H9 (cell line): ENCODE data around the gene ESRP2. TPM values are rescaled to one million over a fixed set of nuclear protein-coding genes. Genes with fewer than 3 reads are reported as not detected.

Experiments used
- DNase-seq: peaks from one replicate; pipeline ENCODE4 v3.0.0-alpha.2; 2017
- H2AFZ ChIP-seq: one replicate; pipeline ENCODE4 v1.6.1; 2013; ENCODE audit warnings: mild to moderate bottlenecking, low read length, control low read depth, moderate library complexity
- H2AK5ac ChIP-seq: 2 replicates; pipeline ENCODE4 v1.6.1; 2013; ENCODE audit warnings: low read length, control low read depth, mixed read lengths; ENCODE audit not compliant: insufficient read length
- H2BK120ac ChIP-seq: one replicate; pipeline ENCODE4 v1.6.1; 2013; ENCODE audit warnings: low read depth, mild to moderate bottlenecking, low read length, control low read depth, inconsistent platforms; ENCODE audit not compliant: poor library complexity, severe bottlenecking
- H2BK12ac ChIP-seq: 2 replicates; pipeline ENCODE4 v1.6.1; 2013; ENCODE audit warnings: low read length, control low read depth, mixed read lengths, low read depth; ENCODE audit not compliant: insufficient read length
- H2BK15ac ChIP-seq: 2 replicates; pipeline ENCODE4 v1.6.1; 2013; ENCODE audit warnings: low read depth, low read length, control low read depth
- H2BK20ac ChIP-seq: one replicate; pipeline ENCODE4 v1.6.1; 2013; ENCODE audit warnings: low read depth, mild to moderate bottlenecking, low read length, control low read depth, inconsistent platforms; ENCODE audit not compliant: poor library complexity, severe bottlenecking
- H2BK5ac ChIP-seq: 2 replicates; pipeline ENCODE4 v1.6.1; 2013; ENCODE audit warnings: low read length, control low read depth, mixed read lengths; ENCODE audit not compliant: insufficient read length
- H3K14ac ChIP-seq: 2 replicates; pipeline ENCODE4 v1.6.1; 2013; ENCODE audit warnings: low read length, control low read depth; ENCODE audit not compliant: insufficient read depth
- H3K18ac ChIP-seq: 2 replicates; pipeline ENCODE4 v1.6.1; 2013; ENCODE audit warnings: low read depth, mild to moderate bottlenecking, mixed read lengths, low read length, control low read depth; ENCODE audit not compliant: insufficient read length
- H3K23ac ChIP-seq: 2 replicates; pipeline ENCODE4 v1.6.1; 2013; ENCODE audit warnings: low read length, control low read depth, mixed read lengths, low read depth; ENCODE audit not compliant: insufficient read length
- H3K23me2 ChIP-seq: 2 replicates; pipeline ENCODE4 v1.6.1; 2013; ENCODE audit warnings: low read depth, mild to moderate bottlenecking, mixed read lengths, low read length, control low read depth; ENCODE audit not compliant: insufficient read length, poor library complexity, severe bottlenecking
- H3K27ac ChIP-seq: 2 replicates; pipeline ENCODE4 v1.5.1; 2013; ENCODE audit warnings: low read length, control low read depth, mixed read lengths, low read depth; ENCODE audit not compliant: insufficient read length
- H3K27me3 ChIP-seq: 2 replicates; pipeline ENCODE4 v1.6.1; 2013; ENCODE audit warnings: low read length, control low read depth, inconsistent platforms; ENCODE audit not compliant: insufficient read depth
- H3K4ac ChIP-seq: 2 replicates; pipeline ENCODE4 v1.6.1; 2013; ENCODE audit warnings: low read depth, mild to moderate bottlenecking, control low read depth, inconsistent platforms, low read length, moderate library complexity
- H3K4me1 ChIP-seq: 2 replicates; pipeline ENCODE4 v1.6.1; 2013; ENCODE audit warnings: low read length, control low read depth, inconsistent platforms; ENCODE audit not compliant: insufficient read depth
- H3K4me2 ChIP-seq: 2 replicates; pipeline ENCODE4 v1.6.1; 2013; ENCODE audit warnings: low read length, control low read depth, mixed read lengths; ENCODE audit not compliant: insufficient read length, insufficient read depth
- H3K56ac ChIP-seq: 2 replicates; pipeline ENCODE4 v1.6.1; 2013; ENCODE audit warnings: low read depth, mild to moderate bottlenecking, mixed read lengths, low read length, control low read depth; ENCODE audit not compliant: insufficient read length
- H3K79me1 ChIP-seq: 2 replicates; pipeline ENCODE4 v1.6.1; 2013; ENCODE audit warnings: low read depth, mild to moderate bottlenecking, moderate library complexity, low read length, control low read depth, inconsistent platforms; ENCODE audit not compliant: insufficient read depth, poor library complexity, severe bottlenecking
- H3K79me2 ChIP-seq: 2 replicates; pipeline ENCODE4 v1.6.1; 2013; ENCODE audit warnings: low read length, control low read depth, inconsistent platforms; ENCODE audit not compliant: insufficient read depth
- H3K9ac ChIP-seq: 2 replicates; pipeline ENCODE4 v1.6.1; 2013; ENCODE audit warnings: low read length, control low read depth, mixed read lengths; ENCODE audit not compliant: insufficient read length; ENCODE audit errors: extremely low read depth
- H3K9me3 ChIP-seq: one replicate; pipeline ENCODE4 v1.6.1; 2013; ENCODE audit warnings: low read depth, low read length, inconsistent platforms; ENCODE audit not compliant: control insufficient read depth
- H3T11ph ChIP-seq: one replicate; pipeline ENCODE4 v1.6.1; 2013; ENCODE audit warnings: mild to moderate bottlenecking, low read length, control low read depth, inconsistent platforms
- H4K20me1 ChIP-seq: one replicate; pipeline ENCODE4 v1.6.1; 2013; ENCODE audit not compliant: control insufficient read depth, insufficient read length, insufficient read depth
- H4K5ac ChIP-seq: 2 replicates; pipeline ENCODE4 v1.6.1; 2013; ENCODE audit warnings: low read depth, mild to moderate bottlenecking, mixed read lengths, low read length, control low read depth; ENCODE audit not compliant: insufficient read length
- H4K8ac ChIP-seq: replicated peaks from 2 replicates; pipeline ENCODE4 v1.6.1; 2013; ENCODE audit warnings: low read length, control low read depth, mixed read lengths, low read depth; ENCODE audit not compliant: insufficient read length
- H4K91ac ChIP-seq: 2 replicates; pipeline ENCODE4 v1.6.1; 2013; ENCODE audit warnings: low read depth, mild to moderate bottlenecking, moderate library complexity, mixed read lengths, low read length, control low read depth; ENCODE audit not compliant: insufficient read length
- H3K27ac Mint-ChIP-seq, 3 experiments: 2 replicates in 2 of 3; 3 replicates in 1 of 3; pipeline ENCODE4 v1.8.0; 2020 to 2021; ENCODE audit warnings: mixed read lengths in 3 of 3, mild to moderate bottlenecking in 1 of 3, moderate library complexity in 1 of 3
- H3K27me3 Mint-ChIP-seq: 2 replicates; pipeline ENCODE4 v1.8.0; 2021; ENCODE audit warnings: low read depth, mild to moderate bottlenecking, moderate library complexity, mixed read lengths
- H3K36me3 Mint-ChIP-seq, 3 experiments: 2 replicates in 2 of 3; 3 replicates in 1 of 3; pipeline ENCODE4 v1.8.0; 2020 to 2021; ENCODE audit warnings: low read depth in 3 of 3, mixed read lengths in 3 of 3; ENCODE audit not compliant: insufficient read depth in 1 of 3
- H3K4me1 Mint-ChIP-seq, 2 experiments: 2 replicates each; pipeline ENCODE4 v1.8.0; 2020; ENCODE audit warnings: mixed read lengths in 2 of 2
- H3K4me3 Mint-ChIP-seq, 2 experiments: 2 replicates in 1 of 2; 3 replicates in 1 of 2; pipeline ENCODE4 v1.8.0; 2020 to 2021; ENCODE audit warnings: mild to moderate bottlenecking in 2 of 2, mixed read lengths in 2 of 2, moderate library complexity in 1 of 2
- H3K9me3 Mint-ChIP-seq, 2 experiments: 2 replicates in 1 of 2; 3 replicates in 1 of 2; pipeline ENCODE4 v1.8.0; 2020; ENCODE audit warnings: mild to moderate bottlenecking in 2 of 2, mixed read lengths in 2 of 2, moderate library complexity in 1 of 2
- WGBS: extraction: QIAGEN DNeasy Blood & Tissue Kit; methylation state at CpG from one replicate; pipeline ENCODE4 v1.1.7; 2013; ENCODE audit warnings: missing lambda C conversion rate, low lambda C conversion rate, mixed read lengths; ENCODE audit not compliant: insufficient read length; ENCODE audit errors: extremely low coverage; 5-methylcytosine and 5-hydroxymethylcytosine counted together
- total RNA-seq: library from RNA; stranded (reverse); gene quantifications from 2 replicates; pipeline ENCODE4 v1.2.1, GENCODE V29; 2021
- TF ChIP-seq, protein P1 (sequence below): fragments of 200-600 bp; sonication (generic); conservative IDR thresholded peaks from 3 replicates; pipeline ENCODE4 v1.8.0; 2021; ENCODE audit warnings: antibody characterized with exemption, mild to moderate bottlenecking

The ESRP2 gene
- total RNA-seq, 1 experiment from 2014 or later = 59.5 TPM

- Histone ChIP-seq H4K5ac (no peak overlapping the region), H2BK120ac (no peak overlapping the region), H3K4me2 (no peak overlapping the region), H2BK12ac (no peak overlapping the region), H2BK15ac (no peak overlapping the region), H3K23me2 (no peaks in the 10 kb centered on the region), H2BK20ac (no peak overlapping the region), H3K4me1 (no peaks in the 10 kb centered on the region), H3K56ac (no peak overlapping the region), H4K20me1 (no peaks in the 10 kb centered on the region), H4K8ac (no peak overlapping the region), H3K18ac (no peak overlapping the region), H3T11ph (no peak overlapping the region), H3K9me3 (no peaks in the 10 kb centered on the region), H3K9ac (no peak overlapping the region), H4K91ac (no peak overlapping the region), H3K23ac (no peak overlapping the region), H3K14ac (no peak overlapping the region), H2BK5ac (no peak overlapping the region), H3K4ac (no peak overlapping the region), H3K79me1 (no peaks in the 10 kb centered on the region), H3K27ac (no peak overlapping the region), H2AK5ac (no peak overlapping the region), H2AFZ (no peak overlapping the region), H3K27me3 (no peaks in the 10 kb centered on the region), H3K79me2 (no peaks in the 10 kb centered on the region)
- Mint-ChIP-seq H3K36me3 (peaks cover 0 to 10% (median under 1%) of the 10 kb centered on the region in 3 experiments; a peak in 4 of 7 replicates), H3K27ac (peak overlapping the region in 2 of 3 experiments; percentile 61 to 77; a peak in 1 of 7 replicates), H3K9me3 (no peaks in the 10 kb centered on the region), H3K27me3 (peaks cover 2% of the 10 kb centered on the region; the same call in 1 of the 2 replicates), H3K4me1 (0 out of 4 replicates have a peak, but pooled peaks cover 0 to 3% of the 10 kb centered on the region in 2 experiments), H3K4me3 (no peak overlapping the region; a peak in 1 of 5 replicates)
- DNase-seq = no peak
- WGBS = no CpG with 5 or more reads among the region's 13 CpGs
- TF ChIP-seq, protein P1, sequence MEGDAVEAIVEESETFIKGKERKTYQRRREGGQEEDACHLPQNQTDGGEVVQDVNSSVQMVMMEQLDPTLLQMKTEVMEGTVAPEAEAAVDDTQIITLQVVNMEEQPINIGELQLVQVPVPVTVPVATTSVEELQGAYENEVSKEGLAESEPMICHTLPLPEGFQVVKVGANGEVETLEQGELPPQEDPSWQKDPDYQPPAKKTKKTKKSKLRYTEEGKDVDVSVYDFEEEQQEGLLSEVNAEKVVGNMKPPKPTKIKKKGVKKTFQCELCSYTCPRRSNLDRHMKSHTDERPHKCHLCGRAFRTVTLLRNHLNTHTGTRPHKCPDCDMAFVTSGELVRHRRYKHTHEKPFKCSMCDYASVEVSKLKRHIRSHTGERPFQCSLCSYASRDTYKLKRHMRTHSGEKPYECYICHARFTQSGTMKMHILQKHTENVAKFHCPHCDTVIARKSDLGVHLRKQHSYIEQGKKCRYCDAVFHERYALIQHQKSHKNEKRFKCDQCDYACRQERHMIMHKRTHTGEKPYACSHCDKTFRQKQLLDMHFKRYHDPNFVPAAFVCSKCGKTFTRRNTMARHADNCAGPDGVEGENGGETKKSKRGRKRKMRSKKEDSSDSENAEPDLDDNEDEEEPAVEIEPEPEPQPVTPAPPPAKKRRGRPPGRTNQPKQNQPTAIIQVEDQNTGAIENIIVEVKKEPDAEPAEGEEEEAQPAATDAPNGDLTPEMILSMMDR = no peak
Measured at GRCh38 chr16:68257906-68258800, 22.2 kb upstream of the ESRP2 start.
